Activated CD4-positive, alpha-beta T cell treated with anti-CD3 and anti-CD28 coated beads, Interleukin-2, amount 50 U/mL, for 16 hours (primary cell): Measurements from ENCODE around the gene ZNF419.
"Not testable (repeated sequence)": the region's sequence is repeated elsewhere in the genome, so short reads cannot be mapped to it uniquely, and the experiment has no call there.

Experiments
- DNase-seq: peaks from one replicate; pipeline ENCODE4 v3.0.0-alpha.2; 2020

Gene ZNF419

GRCh38 chr19:57487477-57488298, at the start of gene ZNF419:
Gene ZNF419 (plus strand): TSS chr19:57487750. CDS start chr19:57487951, 201 bp downstream.
- peak; percentile 92 for DNase-seq

- DNase-seq, result no peak
These were observed 49.6 kb upstream of the ZNF419 start for GRCh38 chr19:57437931-57438330.

DNA sequence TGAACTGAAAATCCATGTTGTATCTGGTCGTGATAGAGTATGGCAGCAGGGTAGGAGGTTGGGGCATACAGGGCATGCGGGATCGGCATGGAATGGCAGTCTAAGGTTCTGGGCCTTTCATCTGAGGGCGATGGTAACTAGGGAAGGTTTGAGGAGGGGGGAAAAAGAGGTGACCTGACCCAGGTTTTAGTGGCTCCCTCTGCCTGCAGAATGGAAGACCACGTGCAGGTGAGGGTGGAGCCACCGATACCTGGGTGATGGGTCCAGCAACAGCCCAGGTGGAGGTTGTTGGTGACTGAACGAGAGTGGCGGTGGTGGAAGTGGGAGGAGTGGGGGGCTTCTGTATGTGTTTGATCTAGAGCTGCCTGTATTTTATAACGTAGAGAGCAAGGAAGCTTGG, 48.6 kb upstream of the ZNF419 start:
- DNase-seq, result no peak

- no peak for DNase-seq
These were observed 45.4 kb upstream of the ZNF419 start for GRCh38 chr19:57441979-57442752.

DNA sequence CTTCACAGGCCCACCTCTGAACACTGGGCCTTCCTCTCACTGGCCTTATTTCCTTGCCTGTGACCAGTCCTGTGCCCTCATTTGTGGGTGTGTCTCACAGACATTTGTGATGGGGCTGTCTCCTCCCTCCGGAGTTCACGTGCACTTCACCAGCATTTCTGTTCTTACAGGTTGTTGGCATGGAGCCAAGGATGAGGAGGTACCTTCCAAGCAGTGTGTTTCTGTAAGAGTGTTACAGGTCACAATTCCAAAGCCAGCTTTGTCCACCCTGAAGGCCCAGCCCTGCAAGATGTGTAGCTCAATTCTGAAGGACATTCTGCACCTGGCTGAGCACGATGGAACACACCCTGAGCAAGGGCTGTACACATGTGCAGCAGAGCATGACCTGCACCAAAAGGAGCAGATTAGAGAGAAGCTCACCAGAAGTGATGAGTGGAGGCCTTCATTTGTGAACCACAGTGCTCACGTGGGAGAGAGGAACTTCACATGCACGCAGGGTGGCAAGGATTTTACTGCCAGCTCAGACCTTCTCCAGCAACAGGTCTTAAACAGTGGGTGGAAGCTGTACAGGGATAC, 44.3 kb upstream of the ZNF419 start:
- DNase-seq, result no peak

- DNase-seq, result no peak
These were observed 35.2 kb upstream of the ZNF419 start for GRCh38 chr19:57452307-57452706.

DNA sequence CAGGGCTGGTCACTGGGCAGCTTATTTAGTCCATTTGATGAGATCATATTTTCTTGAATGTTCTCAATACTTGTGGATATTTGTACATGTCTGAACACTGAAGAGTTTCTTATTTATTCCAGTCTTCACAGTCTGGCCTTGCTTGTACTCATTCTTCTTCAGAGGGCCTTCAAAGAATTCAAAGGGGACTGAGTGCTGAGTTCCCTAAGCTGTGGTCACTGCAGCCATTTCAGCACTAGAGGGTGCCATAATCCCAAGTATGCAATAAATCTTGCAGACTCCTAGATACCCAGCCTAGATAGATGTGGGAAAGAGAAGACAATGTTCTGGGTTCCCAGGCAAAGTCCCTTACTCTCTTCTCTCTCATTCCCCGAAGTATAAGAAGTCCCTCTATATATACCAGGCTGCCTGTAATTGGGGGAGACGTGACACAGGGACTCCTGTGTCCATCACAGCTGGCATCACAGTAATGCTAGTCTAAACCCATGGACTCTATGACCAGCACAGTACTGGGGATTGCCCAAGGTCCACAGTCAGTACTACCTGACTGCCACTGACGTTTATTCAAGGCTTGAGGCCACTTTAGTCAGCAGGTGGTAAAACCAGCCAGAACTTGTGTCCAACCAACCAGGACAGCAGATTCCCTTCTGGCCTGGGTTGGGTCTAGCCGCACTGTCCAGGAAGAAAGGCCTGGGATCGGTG, 21.7 kb upstream of the ZNF419 start:
- peak; percentile 19 for DNase-seq

- DNase-seq, result no peak
These were observed 21.1 kb upstream of the ZNF419 start for GRCh38 chr19:57466489-57466888.

DNA sequence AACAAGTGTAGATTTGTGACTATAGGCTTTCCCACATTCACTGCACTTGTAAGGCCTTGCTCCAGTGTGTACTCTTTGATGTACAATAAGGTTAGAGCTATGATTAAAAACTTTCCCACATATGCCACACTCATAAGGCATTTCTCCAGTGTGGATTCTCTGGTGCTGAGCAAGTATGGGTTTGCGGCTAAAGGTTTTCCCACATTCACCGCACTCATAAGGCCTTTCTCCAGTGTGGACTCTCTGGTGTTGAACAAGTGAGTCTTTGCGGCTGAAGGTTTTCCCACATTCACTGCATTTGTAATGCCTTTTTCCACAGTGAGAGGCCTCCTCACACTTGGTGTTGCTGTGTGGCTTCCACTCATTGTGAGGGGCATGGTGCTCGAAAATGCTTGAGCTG, 13.9 kb upstream of the ZNF419 start:
- DNase-seq, result no peak

DNA sequence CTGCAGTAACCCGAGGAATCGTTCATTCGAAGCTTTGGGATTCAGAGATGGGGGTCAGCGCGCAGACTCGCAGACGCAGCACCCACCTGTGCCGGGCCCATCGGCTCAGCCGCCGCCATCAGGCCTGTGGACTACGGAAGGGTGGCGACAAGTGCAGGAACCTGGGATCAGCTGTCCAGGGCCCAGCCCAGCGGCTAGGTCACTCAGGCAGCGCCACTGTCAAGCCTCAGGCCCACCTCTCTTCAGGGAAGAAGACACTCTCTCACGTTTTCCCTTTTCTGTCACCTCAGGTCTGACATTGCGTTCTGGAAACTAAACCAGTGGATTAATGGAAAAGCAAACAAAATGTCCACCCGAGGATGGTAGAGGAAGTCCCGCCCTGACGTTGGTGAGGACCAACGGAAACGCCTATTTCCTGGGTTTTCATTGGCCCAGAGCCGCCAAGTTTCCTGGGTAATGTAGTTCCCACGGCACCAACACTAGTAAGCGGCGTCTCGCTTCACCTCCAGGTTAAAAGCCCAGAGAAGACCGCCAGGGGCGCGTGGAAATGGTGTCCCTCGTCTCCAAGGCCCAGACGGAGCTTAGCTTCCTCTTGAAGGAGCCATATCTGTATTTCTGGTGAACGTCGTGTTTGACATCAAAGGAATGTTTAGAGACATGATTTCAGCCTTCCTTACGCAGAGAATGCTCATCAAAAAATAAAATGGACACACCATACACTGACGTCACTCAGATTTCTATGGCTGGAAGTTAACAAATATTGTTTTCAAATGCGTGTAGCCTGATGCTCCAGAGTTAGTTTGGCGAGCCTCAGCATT, 10.2 kb upstream of the ZNF419 start, which contains the start of gene ZNF772:
TSS of gene ZNF772 (minus strand) at position 376 of the 818 bp plus-strand sequence. CDS start at position 119, 257 bp downstream.
- peak; percentile 93 for DNase-seq

GRCh38 chr19:57488299-57488644, 722 bp downstream of the ZNF419 start:
- not testable (repeated sequence) for DNase-seq

DNA sequence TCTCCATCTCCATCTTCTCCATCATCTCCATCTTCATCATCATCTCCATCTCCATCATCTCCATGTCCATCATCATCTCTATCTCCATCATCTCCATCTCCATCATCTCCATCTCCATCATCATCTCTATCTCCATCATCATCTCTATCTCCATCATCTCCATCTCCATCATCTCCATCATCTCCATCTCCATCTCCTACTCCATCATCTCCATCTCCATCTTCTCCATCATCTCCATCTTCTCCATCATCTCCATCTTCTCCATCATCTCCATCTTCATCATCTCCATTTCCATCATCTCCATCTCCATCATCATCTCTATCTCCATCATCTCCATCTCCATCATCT, 11.8 kb downstream of the ZNF419 start:
- not testable (repeated sequence) for DNase-seq

DNA sequence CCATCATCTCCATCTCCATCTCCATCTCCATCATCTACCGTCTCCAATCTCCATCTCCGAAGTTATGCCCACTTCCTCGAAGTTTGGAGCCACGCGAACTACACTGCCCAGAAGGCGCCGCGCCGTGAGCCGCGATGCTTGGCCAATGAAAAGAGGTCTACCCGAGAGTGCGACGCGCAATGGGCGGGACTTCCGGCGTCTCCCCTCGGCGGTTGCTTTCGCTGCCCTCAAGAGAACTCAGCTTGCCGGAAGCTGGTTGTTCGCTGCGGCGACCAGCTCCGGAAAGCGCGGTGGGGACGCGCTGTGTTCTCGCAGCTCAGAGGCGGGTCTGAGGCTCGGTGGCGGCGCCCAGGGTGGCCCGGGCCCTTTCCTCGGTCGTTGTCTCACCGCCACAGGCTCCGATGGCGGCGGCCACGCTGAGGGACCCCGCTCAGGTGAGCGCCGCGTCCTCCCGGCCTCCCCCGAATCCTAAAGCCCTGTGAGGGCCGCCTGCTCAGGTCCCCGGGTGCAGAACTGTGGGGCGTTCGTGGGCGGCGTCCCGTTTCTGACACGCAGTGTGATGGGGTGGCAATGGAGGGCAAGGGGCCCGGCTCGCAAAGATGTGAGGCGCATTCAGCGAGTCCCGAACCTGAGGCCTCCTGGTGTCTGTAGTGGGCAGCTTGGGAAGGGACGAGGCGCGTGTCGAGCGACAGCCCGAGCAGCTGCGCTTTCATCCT, 12.3 kb downstream of the ZNF419 start, which contains the start of gene ZNF773:
TSS of gene ZNF773 (plus strand) at position 259 of the 716 bp plus-strand sequence. CDS start at position 402, 143 bp downstream.
- peak; percentile 96 for DNase-seq

- DNase-seq, result not testable (repeated sequence)
These were observed 12.8 kb downstream of the ZNF419 start for GRCh38 chr19:57500400-57500799.

DNA sequence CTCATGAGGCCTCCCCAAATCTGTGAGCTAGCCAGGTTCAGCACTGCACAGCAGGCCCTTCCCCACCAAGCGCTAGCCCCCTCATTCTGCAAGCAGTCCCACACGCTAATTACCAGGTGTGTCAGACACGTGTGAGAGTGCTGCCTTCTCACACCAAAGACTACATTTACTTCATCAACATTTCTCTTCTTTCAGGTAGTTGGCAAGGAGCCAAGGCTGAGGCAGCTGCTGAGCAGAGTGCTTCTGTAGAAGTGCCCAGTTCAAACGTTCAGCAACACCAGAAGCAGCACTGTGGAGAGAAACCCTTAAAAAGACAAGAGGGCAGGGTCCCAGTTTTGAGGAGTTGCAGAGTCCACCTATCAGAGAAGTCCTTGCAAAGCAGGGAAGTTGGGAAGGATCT, 18.6 kb downstream of the ZNF419 start:
- DNase-seq, result no peak

- DNase-seq, result no peak
These were observed 23.9 kb downstream of the ZNF419 start for GRCh38 chr19:57511484-57511883.

DNA sequence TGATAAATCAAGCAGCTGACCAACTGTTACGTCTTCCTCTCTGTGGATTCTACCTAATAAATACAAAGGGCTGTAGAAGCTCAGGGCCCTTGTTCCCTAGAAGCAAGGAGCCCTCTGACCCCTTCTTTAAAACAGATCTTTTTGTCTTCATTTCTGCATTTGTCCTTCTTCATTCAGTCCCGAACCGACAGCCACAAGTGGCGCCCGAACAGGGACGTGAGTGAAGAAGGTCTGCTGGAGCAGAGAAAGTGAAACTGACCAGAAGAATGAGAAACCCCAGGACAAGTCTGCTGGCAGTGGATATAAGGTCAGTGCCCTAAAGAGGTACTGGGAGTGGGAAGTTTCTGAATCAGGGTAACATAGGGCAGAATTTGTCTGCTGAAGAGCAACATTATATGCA, 25.3 kb downstream of the ZNF419 start:
- no peak for DNase-seq

DNA sequence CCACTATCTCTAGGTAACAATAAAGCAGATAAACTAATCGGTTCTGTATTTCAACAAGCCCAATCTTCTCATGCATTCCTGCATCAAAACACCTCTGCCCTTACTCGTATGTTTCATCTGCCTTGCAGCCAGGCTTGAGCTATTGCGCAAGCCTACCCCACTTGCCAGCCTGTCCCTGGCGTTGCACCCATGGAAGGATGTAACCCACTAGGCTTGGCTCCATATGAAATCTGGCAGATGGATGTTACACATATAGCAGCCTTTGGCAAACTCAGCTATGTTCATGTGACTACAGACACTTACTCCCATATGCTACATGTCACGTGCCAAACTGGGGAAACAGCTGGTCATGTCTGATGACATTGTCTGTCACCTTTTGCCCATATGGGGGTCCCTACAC, 27.7 kb downstream of the ZNF419 start:
- DNase-seq, result no peak

- DNase-seq, result not testable (repeated sequence)
These were observed 30.5 kb downstream of the ZNF419 start for GRCh38 chr19:57518021-57518420.

- peak; percentile 90 for DNase-seq
These were observed 39.8 kb downstream of the ZNF419 start, which contains the start of gene ZNF549 for GRCh38 chr19:57527136-57527881. Gene ZNF549 (plus strand): TSS chr19:57527356. CDS start chr19:57527574, 218 bp downstream.
